UCSD-AML1 (cell line): ENCODE results near the gene AP1S1.
A peak's percentile ranks its signal among the peaks of the same experiment; 100 is the strongest.

Experiments
- DNase-seq: peaks from one replicate; lab custom pipeline; 2025; ENCODE audit not compliant: unreplicated experiment; lab: John Stamatoyannopoulos, UW

AP1S1 gene

GRCh38 chr7:101169838-101170551 lies 15.7 kb downstream of the AP1S1 start:
- DNase-seq: peak; percentile 53

GRCh38 chr7:101170617-101171441 lies 16.6 kb downstream of the AP1S1 start:
- no peak for DNase-seq

GRCh38 chr7:101171442-101171837 lies 17.2 kb downstream of the AP1S1 start:
- DNase-seq: peak; percentile 14

- DNase-seq: no peak
These were observed 18.0 kb downstream of the AP1S1 start for GRCh38 chr7:101172005-101172853.

- no peak for DNase-seq
These were observed 18.8 kb downstream of the AP1S1 start for GRCh38 chr7:101172854-101173751.

GRCh38 chr7:101173752-101174244 lies 19.5 kb downstream of the AP1S1 start:
- peak; percentile 6 for DNase-seq

GRCh38 chr7:101174322-101174854 lies 20.1 kb downstream of the AP1S1 start:
- DNase-seq: no peak

- DNase-seq: no peak
These were observed 21.4 kb downstream of the AP1S1 start for GRCh38 chr7:101175664-101176063.

GRCh38 chr7:101177644-101178043 lies 23.4 kb downstream of the AP1S1 start:
- no peak for DNase-seq

GRCh38 chr7:101179117-101179516 lies 24.8 kb downstream of the AP1S1 start:
- DNase-seq: no peak

GRCh38 chr7:101179713-101180112 lies 25.4 kb downstream of the AP1S1 start:
- DNase-seq: no peak

GRCh38 chr7:101180130-101180755 lies 26.0 kb downstream of the AP1S1 start, which contains the start of gene NAT16:
Gene NAT16, minus strand, starts transcription at chr7:101180293. Its CDS starts 5,486 bp downstream, at chr7:101174807.
- DNase-seq: no peak

GRCh38 chr7:101185258-101185839 lies 31.1 kb downstream of the AP1S1 start:
- no peak for DNase-seq

GRCh38 chr7:101186194-101186593 lies 31.9 kb downstream of the AP1S1 start:
- no peak for DNase-seq

GRCh38 chr7:101186844-101187428 lies 32.7 kb downstream of the AP1S1 start:
- no peak for DNase-seq

GRCh38 chr7:101189109-101189508 lies 34.8 kb downstream of the AP1S1 start:
- DNase-seq: no peak

GRCh38 chr7:101195884-101196283 lies 41.6 kb downstream of the AP1S1 start:
- DNase-seq: no peak

- no peak for DNase-seq
These were observed 43.7 kb downstream of the AP1S1 start for GRCh38 chr7:101197991-101198390.

- no peak for DNase-seq
These were observed 44.2 kb downstream of the AP1S1 start for GRCh38 chr7:101198476-101198875.
